ENCODE measurements around the gene ARHGEF38.
"Not testable (repeated sequence)": the region's sequence is repeated elsewhere in the genome, so short reads cannot be mapped to it uniquely, and the experiment has no call there.

ARHGEF38 gene

GRCh38 chr4:105710012-105710600 lies 157.7 kb downstream of the ARHGEF38 start:
- H3K27ac ChIP-seq (ENCODE audit: low read length) = no peak overlapping the region
- H3K36me3 ChIP-seq (ENCODE audit: control insufficient read depth, insufficient read depth, low read length) = no peaks in the 10 kb centered on the region
- no peaks in the 10 kb centered on the region for H3K9me3 ChIP-seq (ENCODE audit: control insufficient read depth, insufficient read depth, low read length)
- DNase-seq (ENCODE audit: low read depth, low spot score) = no peak
- no peaks in the 10 kb centered on the region for H3K27me3 ChIP-seq (ENCODE audit: control insufficient read depth, insufficient read depth, low read length)
- no peak overlapping the region for H3K4me3 ChIP-seq (ENCODE audit: low read length)
- no peaks in the 10 kb centered on the region for H3K4me1 ChIP-seq (ENCODE audit: control insufficient read depth, insufficient read depth, low read length)
- WGBS (ENCODE audit: insufficient coverage, insufficient read length) = no CpG with 5 or more reads among the region's 16 CpGs

DNA sequence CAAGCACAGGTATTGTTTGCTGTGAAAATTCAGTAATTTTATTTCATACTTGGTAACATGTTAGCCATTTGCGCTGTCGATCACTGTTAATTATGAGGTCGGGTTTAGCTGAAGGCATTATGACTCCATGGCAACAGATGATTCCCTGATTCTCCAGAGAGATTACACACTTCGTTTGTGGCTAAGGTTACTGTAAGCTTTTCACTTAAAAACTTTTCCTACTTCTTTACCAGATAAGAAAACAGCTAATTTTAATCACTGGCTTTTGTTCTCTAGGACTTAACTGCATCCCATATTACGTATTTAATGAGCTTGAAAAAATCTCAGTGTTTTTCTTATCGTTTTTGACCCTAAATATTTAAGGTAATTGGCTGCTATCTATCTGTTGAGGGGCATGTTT lies 158.3 kb downstream of the ARHGEF38 start:
- Histone ChIP-seq H3K36me3 (ENCODE audit: control insufficient read depth, insufficient read depth, low read length) (no peaks in the 10 kb centered on the region), H3K27me3 (ENCODE audit: control insufficient read depth, insufficient read depth, low read length) (no peaks in the 10 kb centered on the region), H3K27ac (ENCODE audit: low read length) (no peak overlapping the region), H3K4me3 (ENCODE audit: low read length) (no peak overlapping the region), H3K9me3 (ENCODE audit: control insufficient read depth, insufficient read depth, low read length) (no peaks in the 10 kb centered on the region), H3K4me1 (ENCODE audit: control insufficient read depth, insufficient read depth, low read length) (no peaks in the 10 kb centered on the region)
- no peak for DNase-seq (ENCODE audit: low read depth, low spot score)
- no CpG with 5 or more reads among the region's 6 CpGs for WGBS (ENCODE audit: insufficient coverage, insufficient read length)

GRCh38 chr4:105712766-105713165 lies 160.3 kb downstream of the ARHGEF38 start:
- no peaks in the 10 kb centered on the region for H3K4me1 ChIP-seq (ENCODE audit: control insufficient read depth, insufficient read depth, low read length)
- H3K36me3 ChIP-seq (ENCODE audit: control insufficient read depth, insufficient read depth, low read length) = no peaks in the 10 kb centered on the region
- no peak overlapping the region for H3K27ac ChIP-seq (ENCODE audit: low read length)
- no CpG with 5 or more reads among the region's 2 CpGs for WGBS (ENCODE audit: insufficient coverage, insufficient read length)
- H3K4me3 ChIP-seq (ENCODE audit: low read length) = no peak overlapping the region
- H3K9me3 ChIP-seq (ENCODE audit: control insufficient read depth, insufficient read depth, low read length) = no peaks in the 10 kb centered on the region
- H3K27me3 ChIP-seq (ENCODE audit: control insufficient read depth, insufficient read depth, low read length) = no peaks in the 10 kb centered on the region
- no peak for DNase-seq (ENCODE audit: low read depth, low spot score)

- Histone ChIP-seq H3K36me3 (ENCODE audit: control insufficient read depth, insufficient read depth, low read length) (no peaks in the 10 kb centered on the region; the same call in 1 of the 2 replicates), H3K9me3 (ENCODE audit: control insufficient read depth, insufficient read depth, low read length) (no peaks in the 10 kb centered on the region), H3K4me1 (ENCODE audit: control insufficient read depth, insufficient read depth, low read length) (no peaks in the 10 kb centered on the region), H3K27me3 (ENCODE audit: control insufficient read depth, insufficient read depth, low read length) (no peaks in the 10 kb centered on the region), H3K27ac (ENCODE audit: low read length) (no peak overlapping the region), H3K4me3 (ENCODE audit: low read length) (no peak overlapping the region)
- no CpG with 5 or more reads among the region's 5 CpGs for WGBS (ENCODE audit: insufficient coverage, insufficient read length)
- no peak for DNase-seq (ENCODE audit: low read depth, low spot score)
Observed at GRCh38 chr4:105714071-105714521, 161.7 kb downstream of the ARHGEF38 start.

GRCh38 chr4:105714932-105715331 lies 162.5 kb downstream of the ARHGEF38 start:
- H3K4me1 ChIP-seq (ENCODE audit: control insufficient read depth, insufficient read depth, low read length) = no peaks in the 10 kb centered on the region
- H3K27ac ChIP-seq (ENCODE audit: low read length) = no peak overlapping the region
- H3K4me3 ChIP-seq (ENCODE audit: low read length) = no peak overlapping the region
- no peaks in the 10 kb centered on the region for H3K27me3 ChIP-seq (ENCODE audit: control insufficient read depth, insufficient read depth, low read length)
- no peaks in the 10 kb centered on the region for H3K9me3 ChIP-seq (ENCODE audit: control insufficient read depth, insufficient read depth, low read length)
- no CpG with 5 or more reads among the region's 1 CpG for WGBS (ENCODE audit: insufficient coverage, insufficient read length)
- no peaks in the 10 kb centered on the region; the same call in 1 of the 2 replicates for H3K36me3 ChIP-seq (ENCODE audit: control insufficient read depth, insufficient read depth, low read length)
- DNase-seq (ENCODE audit: low read depth, low spot score) = no peak

GRCh38 chr4:105715692-105716278 lies 163.4 kb downstream of the ARHGEF38 start:
- Histone ChIP-seq H3K36me3 (ENCODE audit: control insufficient read depth, insufficient read depth, low read length) (no peaks in the 10 kb centered on the region; the same call in 1 of the 2 replicates), H3K9me3 (ENCODE audit: control insufficient read depth, insufficient read depth, low read length) (no peaks in the 10 kb centered on the region), H3K27me3 (ENCODE audit: control insufficient read depth, insufficient read depth, low read length) (no peaks in the 10 kb centered on the region), H3K4me1 (ENCODE audit: control insufficient read depth, insufficient read depth, low read length) (no peaks in the 10 kb centered on the region), H3K4me3 (ENCODE audit: low read length) (no peak overlapping the region), H3K27ac (ENCODE audit: low read length) (no peak overlapping the region)
- no peak for DNase-seq (ENCODE audit: low read depth, low spot score)
- WGBS (ENCODE audit: insufficient coverage, insufficient read length) = 100% methylated on average over 1 of the region's 4 CpGs

DNA sequence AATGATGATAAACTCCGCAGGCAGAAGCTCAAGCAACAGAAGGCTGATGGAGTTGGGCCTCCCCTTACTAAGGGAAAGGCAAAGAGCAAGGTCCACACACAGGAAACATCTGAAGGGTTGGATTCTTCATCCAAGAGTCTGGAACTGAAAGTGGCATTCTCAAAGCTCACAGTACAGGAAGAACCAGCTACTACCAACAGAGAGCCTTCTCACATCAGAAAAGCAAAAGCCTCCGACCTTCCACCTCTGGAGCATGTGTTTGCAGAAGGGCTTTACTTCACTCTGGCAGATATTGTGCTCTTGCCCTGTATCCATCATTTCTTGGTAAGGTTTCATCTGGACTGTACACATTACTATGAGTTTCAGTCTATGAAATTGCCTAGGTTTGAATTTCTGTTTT lies 166.8 kb downstream of the ARHGEF38 start:
- Histone ChIP-seq H3K9me3 (ENCODE audit: control insufficient read depth, insufficient read depth, low read length) (no peaks in the 10 kb centered on the region), H3K4me1 (ENCODE audit: control insufficient read depth, insufficient read depth, low read length) (no peaks in the 10 kb centered on the region), H3K27ac (ENCODE audit: low read length) (no peak overlapping the region), H3K36me3 (ENCODE audit: control insufficient read depth, insufficient read depth, low read length) (no peaks in the 10 kb centered on the region; the same call in 1 of the 2 replicates), H3K4me3 (ENCODE audit: low read length) (no peak overlapping the region), H3K27me3 (ENCODE audit: control insufficient read depth, insufficient read depth, low read length) (no peaks in the 10 kb centered on the region)
- no CpG with 5 or more reads among the region's 2 CpGs for whole genome bisulfite sequencing (ENCODE audit: insufficient coverage, insufficient read length)
- DNase-seq (ENCODE audit: low read depth, low spot score) = no peak

GRCh38 chr4:105725623-105726022 lies 173.2 kb downstream of the ARHGEF38 start:
- DNase-seq (ENCODE audit: low read depth, low spot score) = no peak
- no CpG with 5 or more reads among the region's 2 CpGs for WGBS (ENCODE audit: insufficient coverage, insufficient read length)
- H3K9me3 ChIP-seq (ENCODE audit: control insufficient read depth, insufficient read depth, low read length) = no peaks in the 10 kb centered on the region
- no peaks in the 10 kb centered on the region for H3K27me3 ChIP-seq (ENCODE audit: control insufficient read depth, insufficient read depth, low read length)
- no peaks in the 10 kb centered on the region for H3K4me1 ChIP-seq (ENCODE audit: control insufficient read depth, insufficient read depth, low read length)
- no peaks in the 10 kb centered on the region for H3K36me3 ChIP-seq (ENCODE audit: control insufficient read depth, insufficient read depth, low read length)
- no peak overlapping the region for H3K27ac ChIP-seq (ENCODE audit: low read length)
- no peak overlapping the region for H3K4me3 ChIP-seq (ENCODE audit: low read length)

DNA sequence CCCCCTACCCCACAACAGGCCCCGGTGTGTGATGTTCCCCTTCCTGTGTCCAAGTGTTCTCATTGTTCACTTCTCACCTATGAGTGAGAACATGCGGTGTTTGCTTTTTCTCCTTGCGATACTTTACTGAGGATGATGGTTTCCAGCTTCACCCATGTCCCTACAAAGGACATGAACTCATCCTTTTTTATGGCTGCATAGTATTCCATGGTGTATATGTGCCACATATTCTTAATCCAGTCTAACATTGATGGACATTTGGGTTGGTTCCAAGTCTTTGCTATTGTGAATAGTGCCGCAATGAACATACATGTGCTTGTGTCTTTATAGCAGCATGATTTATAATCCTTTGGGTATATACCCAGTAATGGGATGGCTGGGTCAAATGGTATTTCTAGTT lies 177.5 kb downstream of the ARHGEF38 start:
- H3K36me3 ChIP-seq (ENCODE audit: control insufficient read depth, insufficient read depth, low read length); H3K4me1 ChIP-seq (ENCODE audit: control insufficient read depth, insufficient read depth, low read length); H3K27me3 ChIP-seq (ENCODE audit: control insufficient read depth, insufficient read depth, low read length); H3K27ac ChIP-seq (ENCODE audit: low read length); H3K4me3 ChIP-seq (ENCODE audit: low read length); H3K9me3 ChIP-seq (ENCODE audit: control insufficient read depth, insufficient read depth, low read length); DNase-seq (ENCODE audit: low read depth, low spot score): not testable (repeated sequence)
- WGBS (ENCODE audit: insufficient coverage, insufficient read length) = no CpG with 5 or more reads among the region's 4 CpGs

Measured in iPS DF 6.9 (cell line).